Measurements from ENCODE around the gene GPR33.

DNA sequence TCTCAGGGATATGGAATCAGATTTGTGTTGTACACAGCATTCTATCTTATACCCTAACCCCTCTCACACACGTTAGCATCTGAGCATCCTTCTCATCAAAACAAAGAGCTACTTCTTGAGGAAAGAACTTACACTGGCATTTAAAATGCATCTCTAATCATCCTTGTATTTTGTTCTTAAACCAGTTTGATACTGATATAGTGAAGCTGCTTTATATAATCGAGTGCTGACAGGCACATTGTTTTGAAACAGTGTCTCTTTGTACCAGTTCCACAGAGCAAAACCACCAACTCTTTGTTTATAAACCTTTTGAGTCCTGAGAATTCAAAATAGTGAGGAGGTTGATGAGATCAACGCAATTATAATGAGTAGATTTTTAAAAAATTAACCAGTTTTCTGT, 8.8 kb downstream of the GPR33 start:
- TF ChIP-seq, protein P1, sequence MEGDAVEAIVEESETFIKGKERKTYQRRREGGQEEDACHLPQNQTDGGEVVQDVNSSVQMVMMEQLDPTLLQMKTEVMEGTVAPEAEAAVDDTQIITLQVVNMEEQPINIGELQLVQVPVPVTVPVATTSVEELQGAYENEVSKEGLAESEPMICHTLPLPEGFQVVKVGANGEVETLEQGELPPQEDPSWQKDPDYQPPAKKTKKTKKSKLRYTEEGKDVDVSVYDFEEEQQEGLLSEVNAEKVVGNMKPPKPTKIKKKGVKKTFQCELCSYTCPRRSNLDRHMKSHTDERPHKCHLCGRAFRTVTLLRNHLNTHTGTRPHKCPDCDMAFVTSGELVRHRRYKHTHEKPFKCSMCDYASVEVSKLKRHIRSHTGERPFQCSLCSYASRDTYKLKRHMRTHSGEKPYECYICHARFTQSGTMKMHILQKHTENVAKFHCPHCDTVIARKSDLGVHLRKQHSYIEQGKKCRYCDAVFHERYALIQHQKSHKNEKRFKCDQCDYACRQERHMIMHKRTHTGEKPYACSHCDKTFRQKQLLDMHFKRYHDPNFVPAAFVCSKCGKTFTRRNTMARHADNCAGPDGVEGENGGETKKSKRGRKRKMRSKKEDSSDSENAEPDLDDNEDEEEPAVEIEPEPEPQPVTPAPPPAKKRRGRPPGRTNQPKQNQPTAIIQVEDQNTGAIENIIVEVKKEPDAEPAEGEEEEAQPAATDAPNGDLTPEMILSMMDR (IDR thresholded peaks at IDR 0.05) = no peak
- TF ChIP-seq POLR2A (IDR thresholded peaks at IDR 0.05) (no peak), POLR2AphosphoS5 (IDR thresholded peaks at IDR 0.05) (no peak)

Measured in breast epithelium (tissue), 3 donors.